Measurements from ENCODE around the gene NUDT22. TPM values are rescaled to one million over a fixed set of nuclear protein-coding genes. Genes with fewer than 3 reads are reported as not detected.

NUDT22 gene
- total RNA-seq, 1 donor from 2014 or later: 40.7 TPM

- peaks cover 38% of the 10 kb centered on the region for H3K4me1 ChIP-seq (ENCODE audit: insufficient read depth, low read length)
- no peaks in the 10 kb centered on the region for H3K9me3 ChIP-seq (ENCODE audit: insufficient read depth, low read depth, low read length)
- peak overlapping the region; percentile 85 for H3K9ac ChIP-seq (ENCODE audit: low read length)
- no peaks in the 10 kb centered on the region for H3K36me3 Mint-ChIP-seq (ENCODE audit: low read depth, unreplicated experiment)
- peak overlapping the region; percentile 83 for H3K4me3 Mint-ChIP-seq (ENCODE audit: unreplicated experiment)
- peak overlapping the region; percentile 99 for H3K4me2 ChIP-seq (ENCODE audit: low read length)
- peaks cover 15% of the 10 kb centered on the region for H3K4me1 Mint-ChIP-seq (ENCODE audit: low read depth, unreplicated experiment)
- no peaks in the 10 kb centered on the region for H3K36me3 ChIP-seq (ENCODE audit: insufficient read depth, low read length)
- H3K27me3 Mint-ChIP-seq (ENCODE audit: low read depth, unreplicated experiment): no peaks in the 10 kb centered on the region
- no peaks in the 10 kb centered on the region for H3K9me3 Mint-ChIP-seq (ENCODE audit: unreplicated experiment)
- H4K20me1 ChIP-seq (ENCODE audit: insufficient read depth, low read length): peaks cover 3% of the 10 kb centered on the region
- no peak overlapping the region for H3K27ac Mint-ChIP-seq (ENCODE audit: unreplicated experiment)
- H3K27ac ChIP-seq (ENCODE audit: low read depth, low read length): peak overlapping the region; percentile 58
- peak overlapping the region; percentile 89 for H3K4me3 ChIP-seq (ENCODE audit: insufficient read depth, low read depth, low read length)
- FAIRE-seq (no peak), DNase-seq (ENCODE audit: low read depth) (no peak)
- peak overlapping the region; percentile 88 for H2AFZ ChIP-seq (ENCODE audit: low read depth, low read length)
- H3K79me2 ChIP-seq (ENCODE audit: insufficient read depth, low read length): peaks cover 32% of the 10 kb centered on the region
- TF ChIP-seq CTCF (IDR thresholded peaks at IDR 0.05; ENCODE audit: insufficient read depth, low read depth, low read length): no peak
- TF ChIP-seq EZH2 (IDR thresholded peaks at IDR 0.05; ENCODE audit: insufficient read depth, low read length): no peak
- no peaks in the 10 kb centered on the region for H3K27me3 ChIP-seq (ENCODE audit: insufficient read depth, low read length)
These were observed 505 bp downstream of the NUDT22 start for GRCh38 chr11:64226507-64227051.

GRCh38 chr11:64227405-64227956 is 1.4 kb downstream of the NUDT22 start:
- peaks cover 38% of the 10 kb centered on the region for H3K4me1 ChIP-seq (ENCODE audit: insufficient read depth, low read length)
- DNase-seq (ENCODE audit: low read depth): no peak
- H3K9me3 ChIP-seq (ENCODE audit: insufficient read depth, low read depth, low read length): no peaks in the 10 kb centered on the region
- TF ChIP-seq EZH2 (IDR thresholded peaks at IDR 0.05; ENCODE audit: insufficient read depth, low read length) (no peak), CTCF (IDR thresholded peaks at IDR 0.05; ENCODE audit: insufficient read depth, low read depth, low read length) (no peak)
- H3K4me2 ChIP-seq (ENCODE audit: low read length): peak overlapping the region; percentile 99
- Mint-ChIP-seq H3K27ac (ENCODE audit: unreplicated experiment) (no peak overlapping the region), H3K9me3 (ENCODE audit: unreplicated experiment) (no peaks in the 10 kb centered on the region), H3K36me3 (ENCODE audit: low read depth, unreplicated experiment) (no peaks in the 10 kb centered on the region), H3K27me3 (ENCODE audit: low read depth, unreplicated experiment) (no peaks in the 10 kb centered on the region), H3K4me1 (ENCODE audit: low read depth, unreplicated experiment) (peaks cover 15% of the 10 kb centered on the region), H3K4me3 (ENCODE audit: unreplicated experiment) (peak overlapping the region; percentile 83)
- H3K36me3 ChIP-seq (ENCODE audit: insufficient read depth, low read length): no peaks in the 10 kb centered on the region
- H3K27ac ChIP-seq (ENCODE audit: low read depth, low read length): no peak overlapping the region
- peaks cover 3% of the 10 kb centered on the region for H4K20me1 ChIP-seq (ENCODE audit: insufficient read depth, low read length)
- H3K4me3 ChIP-seq (ENCODE audit: insufficient read depth, low read depth, low read length): peak overlapping the region; percentile 89
- FAIRE-seq: no peak
- H3K9ac ChIP-seq (ENCODE audit: low read length): peak overlapping the region; percentile 85
- H3K79me2 ChIP-seq (ENCODE audit: insufficient read depth, low read length): peaks cover 32% of the 10 kb centered on the region
- no peak overlapping the region for H2AFZ ChIP-seq (ENCODE audit: low read depth, low read length)
- H3K27me3 ChIP-seq (ENCODE audit: insufficient read depth, low read length): no peaks in the 10 kb centered on the region

- Histone ChIP-seq H3K4me1 (ENCODE audit: insufficient read depth, low read length) (peaks cover 34% of the 10 kb centered on the region), H3K4me3 (ENCODE audit: insufficient read depth, low read depth, low read length) (no peak overlapping the region), H3K36me3 (ENCODE audit: insufficient read depth, low read length) (no peaks in the 10 kb centered on the region), H2AFZ (ENCODE audit: low read depth, low read length) (no peak overlapping the region), H3K9me3 (ENCODE audit: insufficient read depth, low read depth, low read length) (no peaks in the 10 kb centered on the region), H3K4me2 (ENCODE audit: low read length) (peak overlapping the region; percentile 100), H3K9ac (ENCODE audit: low read length) (peak overlapping the region; percentile 85), H3K79me2 (ENCODE audit: insufficient read depth, low read length) (peaks cover 32% of the 10 kb centered on the region), H4K20me1 (ENCODE audit: insufficient read depth, low read length) (peaks cover 3% of the 10 kb centered on the region), H3K27me3 (ENCODE audit: insufficient read depth, low read length) (no peaks in the 10 kb centered on the region), H3K27ac (ENCODE audit: low read depth, low read length) (no peak overlapping the region)
- H3K4me3 Mint-ChIP-seq (ENCODE audit: unreplicated experiment): peak overlapping the region; percentile 69
- FAIRE-seq (no peak), DNase-seq (ENCODE audit: low read depth) (no peak)
- H3K9me3 Mint-ChIP-seq (ENCODE audit: unreplicated experiment): no peaks in the 10 kb centered on the region
- H3K4me1 Mint-ChIP-seq (ENCODE audit: low read depth, unreplicated experiment): peaks cover 11% of the 10 kb centered on the region
- H3K27me3 Mint-ChIP-seq (ENCODE audit: low read depth, unreplicated experiment): no peaks in the 10 kb centered on the region
- no peak for TF ChIP-seq EZH2 (IDR thresholded peaks at IDR 0.05; ENCODE audit: insufficient read depth, low read length)
- no peak for TF ChIP-seq CTCF (IDR thresholded peaks at IDR 0.05; ENCODE audit: insufficient read depth, low read depth, low read length)
- peak overlapping the region; percentile 53 for H3K27ac Mint-ChIP-seq (ENCODE audit: unreplicated experiment)
- no peaks in the 10 kb centered on the region for H3K36me3 Mint-ChIP-seq (ENCODE audit: low read depth, unreplicated experiment)
These were observed 3.1 kb downstream of the NUDT22 start for GRCh38 chr11:64229090-64229743.
